Measurements from ENCODE around the gene ZNHIT1.

Gene ZNHIT1

GRCh38 chr7:101216860-101217387 lies 1.0 kb upstream of the ZNHIT1 start:
- in situ Hi-C loops (cut with HindIII; ENCODE audit: low sequenced_read_pairs), result no loop called here

GRCh38 chr7:101218236-101219125 lies 516 bp downstream of the ZNHIT1 start:
- in situ Hi-C loops (cut with HindIII; ENCODE audit: low sequenced_read_pairs), result no loop called here

GRCh38 chr7:101220295-101220694 lies 2.3 kb downstream of the ZNHIT1 start:
- in situ Hi-C loops (cut with HindIII; ENCODE audit: low sequenced_read_pairs), result no loop called here

GRCh38 chr7:101222275-101222830 lies 4.4 kb downstream of the ZNHIT1 start:
- in situ Hi-C loops (cut with HindIII; ENCODE audit: low sequenced_read_pairs), result no loop called here

- in situ Hi-C loops (cut with HindIII; ENCODE audit: low sequenced_read_pairs), result no loop called here
Measured at GRCh38 chr7:101223528-101223927, 5.6 kb downstream of the ZNHIT1 start.

GRCh38 chr7:101225650-101226049 lies 7.7 kb downstream of the ZNHIT1 start:
- in situ Hi-C loops (cut with HindIII; ENCODE audit: low sequenced_read_pairs), result no loop called here

GRCh38 chr7:101226721-101227120 lies 8.8 kb downstream of the ZNHIT1 start:
- in situ Hi-C loops (cut with HindIII; ENCODE audit: low sequenced_read_pairs), result no loop called here

- in situ Hi-C loops (cut with HindIII; ENCODE audit: low sequenced_read_pairs), result no loop called here
Measured at GRCh38 chr7:101231644-101232043, 13.7 kb downstream of the ZNHIT1 start.

- in situ Hi-C loops (cut with HindIII; ENCODE audit: low sequenced_read_pairs), result no loop called here
Measured at GRCh38 chr7:101232141-101232850, 14.3 kb downstream of the ZNHIT1 start.

- in situ Hi-C loops (cut with HindIII; ENCODE audit: low sequenced_read_pairs), result no loop called here
Measured at GRCh38 chr7:101233907-101234547, 16.1 kb downstream of the ZNHIT1 start.

- in situ Hi-C loops (cut with HindIII; ENCODE audit: low sequenced_read_pairs), result no loop called here
Measured at GRCh38 chr7:101234636-101235035, 16.7 kb downstream of the ZNHIT1 start.

GRCh38 chr7:101235050-101235449 lies 17.1 kb downstream of the ZNHIT1 start:
- in situ Hi-C loops (cut with HindIII; ENCODE audit: low sequenced_read_pairs), result no loop called here

- in situ Hi-C loops (cut with HindIII; ENCODE audit: low sequenced_read_pairs), result no loop called here
Measured at GRCh38 chr7:101235522-101235921, 17.6 kb downstream of the ZNHIT1 start.

- in situ Hi-C loops (cut with HindIII; ENCODE audit: low sequenced_read_pairs), result no loop called here
Measured at GRCh38 chr7:101236292-101236835, 18.4 kb downstream of the ZNHIT1 start.

- in situ Hi-C loops (cut with HindIII; ENCODE audit: low sequenced_read_pairs), result no loop called here
Measured at GRCh38 chr7:101237206-101238067, 19.5 kb downstream of the ZNHIT1 start, which contains the start of gene CLDN15. Gene CLDN15, minus strand, starts transcription at chr7:101237802. Its CDS starts 221 bp downstream, at chr7:101237581.

GRCh38 chr7:101238226-101239182 lies 20.5 kb downstream of the ZNHIT1 start:
- in situ Hi-C loops (cut with HindIII; ENCODE audit: low sequenced_read_pairs), result no loop called here

- in situ Hi-C loops (cut with HindIII; ENCODE audit: low sequenced_read_pairs), result no loop called here
Measured at GRCh38 chr7:101239191-101239950, 21.4 kb downstream of the ZNHIT1 start.

- in situ Hi-C loops (cut with HindIII; ENCODE audit: low sequenced_read_pairs), result no loop called here
Measured at GRCh38 chr7:101239951-101240220, 21.9 kb downstream of the ZNHIT1 start.

Data from DLD1 (cell line).